ENCODE data around the gene CYB561D1.

Gene CYB561D1

GRCh38 chr1:109477821-109478220 lies 16.1 kb upstream of the CYB561D1 start:
- H3K4me3 ChIP-seq (replicated peaks; ENCODE audit: low read depth, low read length), result no peak overlapping the region
- DNase-seq (ENCODE audit: extremely low read depth, insufficient read length), result no peak
- TF ChIP-seq CTCF (IDR thresholded peaks at IDR 0.05; ENCODE audit: insufficient read depth, low read length, poor library complexity, severe bottlenecking), result no peak
- H3K36me3 ChIP-seq (ENCODE audit: control insufficient read depth, insufficient read depth, low read length), result no peaks in the 10 kb centered on the region
- no peaks in the 10 kb centered on the region; the same call in 1 of the 2 replicates for H3K27me3 ChIP-seq (replicated peaks; ENCODE audit: control insufficient read depth, insufficient read depth, low read length)

- TF ChIP-seq CTCF (IDR thresholded peaks at IDR 0.05; ENCODE audit: insufficient read depth, low read length, poor library complexity, severe bottlenecking), result no peak
- Histone ChIP-seq H3K27me3 (replicated peaks; ENCODE audit: control insufficient read depth, insufficient read depth, low read length) (no peaks in the 10 kb centered on the region; the same call in 1 of the 2 replicates), H3K4me3 (replicated peaks; ENCODE audit: low read depth, low read length) (no peak overlapping the region), H3K36me3 (ENCODE audit: control insufficient read depth, insufficient read depth, low read length) (no peaks in the 10 kb centered on the region)
- no peak for DNase-seq (ENCODE audit: extremely low read depth, insufficient read length)
These were observed 15.1 kb upstream of the CYB561D1 start for GRCh38 chr1:109478806-109479205.

GRCh38 chr1:109479311-109479710 lies 14.6 kb upstream of the CYB561D1 start:
- TF ChIP-seq CTCF (IDR thresholded peaks at IDR 0.05; ENCODE audit: insufficient read depth, low read length, poor library complexity, severe bottlenecking), result no peak
- Histone ChIP-seq H3K4me3 (replicated peaks; ENCODE audit: low read depth, low read length) (no peak overlapping the region), H3K36me3 (ENCODE audit: control insufficient read depth, insufficient read depth, low read length) (no peaks in the 10 kb centered on the region), H3K27me3 (replicated peaks; ENCODE audit: control insufficient read depth, insufficient read depth, low read length) (no peaks in the 10 kb centered on the region)
- no peak for DNase-seq (ENCODE audit: extremely low read depth, insufficient read length)

- Histone ChIP-seq H3K36me3 (ENCODE audit: control insufficient read depth, insufficient read depth, low read length) (no peaks in the 10 kb centered on the region), H3K4me3 (replicated peaks; ENCODE audit: low read depth, low read length) (no peak overlapping the region), H3K27me3 (replicated peaks; ENCODE audit: control insufficient read depth, insufficient read depth, low read length) (no peaks in the 10 kb centered on the region)
- no peak for TF ChIP-seq CTCF (IDR thresholded peaks at IDR 0.05; ENCODE audit: insufficient read depth, low read length, poor library complexity, severe bottlenecking)
- no peak for DNase-seq (ENCODE audit: extremely low read depth, insufficient read length)
These were observed 14.0 kb upstream of the CYB561D1 start for GRCh38 chr1:109479901-109480300.

- TF ChIP-seq CTCF (IDR thresholded peaks at IDR 0.05; ENCODE audit: insufficient read depth, low read length, poor library complexity, severe bottlenecking), result no peak
- Histone ChIP-seq H3K27me3 (replicated peaks; ENCODE audit: control insufficient read depth, insufficient read depth, low read length) (no peaks in the 10 kb centered on the region), H3K36me3 (ENCODE audit: control insufficient read depth, insufficient read depth, low read length) (no peaks in the 10 kb centered on the region; the same call in 1 of the 2 replicates), H3K4me3 (replicated peaks; ENCODE audit: low read depth, low read length) (no peak overlapping the region)
- no peak for DNase-seq (ENCODE audit: extremely low read depth, insufficient read length)
These were observed 12.2 kb upstream of the CYB561D1 start for GRCh38 chr1:109481646-109482045.

GRCh38 chr1:109482242-109482641 lies 11.7 kb upstream of the CYB561D1 start:
- no peak for DNase-seq (ENCODE audit: extremely low read depth, insufficient read length)
- no peaks in the 10 kb centered on the region for H3K27me3 ChIP-seq (replicated peaks; ENCODE audit: control insufficient read depth, insufficient read depth, low read length)
- peaks cover 2% of the 10 kb centered on the region for H3K36me3 ChIP-seq (ENCODE audit: control insufficient read depth, insufficient read depth, low read length)
- no peak for TF ChIP-seq CTCF (IDR thresholded peaks at IDR 0.05; ENCODE audit: insufficient read depth, low read length, poor library complexity, severe bottlenecking)
- no peak overlapping the region for H3K4me3 ChIP-seq (replicated peaks; ENCODE audit: low read depth, low read length)
